ENCODE data around the gene PCDH15.

Gene PCDH15

GRCh38 chr10:53771701-53772100 is 1029.3 kb downstream of the PCDH15 start:
- Histone ChIP-seq H3K4me1 (ENCODE audit: control insufficient read depth, insufficient read depth, low read length) (no peaks in the 10 kb centered on the region), H3K27me3 (ENCODE audit: control insufficient read depth, insufficient read depth, low read length) (no peaks in the 10 kb centered on the region)

GRCh38 chr10:53770903-53771302 is 1030.1 kb downstream of the PCDH15 start:
- Histone ChIP-seq H3K9ac (ENCODE audit: low read length) (no peak overlapping the region), H3K36me3 (ENCODE audit: control insufficient read depth, insufficient read depth, low read length) (no peaks in the 10 kb centered on the region), H3K27me3 (ENCODE audit: control insufficient read depth, insufficient read depth, low read length) (no peaks in the 10 kb centered on the region), H3K4me3 (ENCODE audit: low read length) (no peak overlapping the region), H3K4me1 (ENCODE audit: control insufficient read depth, insufficient read depth, low read length) (no peaks in the 10 kb centered on the region), H3K9me3 (ENCODE audit: control insufficient read depth, low read length) (no peaks in the 10 kb centered on the region)

More at GRCh38 chr10:53771701-53772100, 1029.3 kb downstream of the PCDH15 start:
- no peak overlapping the region for H3K4me3 ChIP-seq (ENCODE audit: low read length)
- no peaks in the 10 kb centered on the region for H3K36me3 ChIP-seq (ENCODE audit: control insufficient read depth, insufficient read depth, low read length)
- H3K9me3 ChIP-seq (ENCODE audit: control insufficient read depth, low read length), result no peaks in the 10 kb centered on the region
- H3K9ac ChIP-seq (ENCODE audit: low read length), result no peak overlapping the region

- no peak overlapping the region for H3K9ac ChIP-seq (ENCODE audit: low read length)
- no peaks in the 10 kb centered on the region for H3K27me3 ChIP-seq (ENCODE audit: control insufficient read depth, insufficient read depth, low read length)
- no peaks in the 10 kb centered on the region for H3K36me3 ChIP-seq (ENCODE audit: control insufficient read depth, insufficient read depth, low read length)
- H3K9me3 ChIP-seq (ENCODE audit: control insufficient read depth, low read length), result no peaks in the 10 kb centered on the region
- no peaks in the 10 kb centered on the region for H3K4me1 ChIP-seq (ENCODE audit: control insufficient read depth, insufficient read depth, low read length)
- no peak overlapping the region for H3K4me3 ChIP-seq (ENCODE audit: low read length)
Observed at GRCh38 chr10:53765311-53765710, 1035.7 kb downstream of the PCDH15 start.

- no peak overlapping the region for H3K4me3 ChIP-seq (ENCODE audit: low read length)
- H3K36me3 ChIP-seq (ENCODE audit: control insufficient read depth, insufficient read depth, low read length), result no peaks in the 10 kb centered on the region
- no peak overlapping the region for H3K9ac ChIP-seq (ENCODE audit: low read length)
- H3K4me1 ChIP-seq (ENCODE audit: control insufficient read depth, insufficient read depth, low read length), result no peaks in the 10 kb centered on the region
- no peaks in the 10 kb centered on the region for H3K27me3 ChIP-seq (ENCODE audit: control insufficient read depth, insufficient read depth, low read length)
- H3K9me3 ChIP-seq (ENCODE audit: control insufficient read depth, low read length), result no peaks in the 10 kb centered on the region
Observed at GRCh38 chr10:53754596-53755250, 1046.3 kb downstream of the PCDH15 start.

Data from mucosa of stomach (tissue), 1 donor.